Neural progenitor cell (in vitro differentiated cells): ENCODE data around the gene KIRREL3. TPM values are rescaled to one million over a fixed set of nuclear protein-coding genes. Genes with fewer than 3 reads are reported as not detected.

ENCODE experiments used
- DNase-seq: peaks from one replicate; pipeline ENCODE4 v3.0.0-alpha.2; 2016; ENCODE audit warnings: low spot score
- H2AFZ ChIP-seq: fragments of 200-600 bp; sonication (generic); replicated peaks from 2 replicates; pipeline ENCODE4 v1.6.1; 2016; ENCODE audit warnings: antibody characterized with exemption
- H3F3A ChIP-seq: fragments of 200-600 bp; sonication (generic); 2 replicates; pipeline ENCODE4 v1.6.1; 2016; ENCODE audit warnings: antibody characterized with exemption, low read depth
- H3K27ac ChIP-seq: fragments of 200-600 bp; sonication (generic); 2 replicates; pipeline ENCODE4 v1.5.1; 2016; ENCODE audit warnings: mild to moderate bottlenecking
- H3K27me3 ChIP-seq: fragments of 200-600 bp; sonication (generic); 2 replicates; pipeline ENCODE4 v1.6.1; 2016; ENCODE audit warnings: mild to moderate bottlenecking, moderate library complexity
- H3K36me3 ChIP-seq: fragments of 200-600 bp; sonication (generic); 2 replicates; pipeline ENCODE4 v1.5.1; 2016
- H3K4me1 ChIP-seq: fragments of 200-600 bp; sonication (generic); 2 replicates; pipeline ENCODE4 v1.6.1; 2016; ENCODE audit warnings: mixed run types
- H3K4me2 ChIP-seq: fragments of 200-600 bp; sonication (generic); 2 replicates; pipeline ENCODE4 v1.6.1; 2016
- H3K4me3 ChIP-seq: fragments of 200-600 bp; sonication (generic); 2 replicates; pipeline ENCODE4 v1.5.1; 2016
- H3K79me2 ChIP-seq: fragments of 200-600 bp; sonication (generic); 2 replicates; pipeline ENCODE4 v1.6.1; 2016; ENCODE audit warnings: low read depth
- H3K9ac ChIP-seq: fragments of 200-600 bp; sonication (generic); 2 replicates; pipeline ENCODE4 v1.6.1; 2016
- H3K9me3 ChIP-seq: fragments of 200-600 bp; sonication (generic); 2 replicates; pipeline ENCODE4 v1.5.1; 2016; ENCODE audit warnings: low read depth
- H4K20me1 ChIP-seq: fragments of 200-600 bp; sonication (generic); 2 replicates; pipeline ENCODE4 v1.6.1; 2016; ENCODE audit warnings: low read depth
- H3K27ac Mint-ChIP-seq: 3 replicates; pipeline ENCODE4 v1.8.0; 2021; ENCODE audit warnings: mixed read lengths
- H3K27me3 Mint-ChIP-seq: 2 replicates; pipeline ENCODE4 v1.8.0; 2022; ENCODE audit warnings: low read depth, mild to moderate bottlenecking, inconsistent platforms, moderate library complexity, mixed read lengths; ENCODE audit not compliant: insufficient read depth
- H3K36me3 Mint-ChIP-seq: 3 replicates; pipeline ENCODE4 v1.8.0; 2021; ENCODE audit warnings: mixed read lengths
- H3K4me1 Mint-ChIP-seq: 3 replicates; pipeline ENCODE4 v1.8.0; 2021; ENCODE audit warnings: mixed read lengths
- H3K4me3 Mint-ChIP-seq: 3 replicates; pipeline ENCODE4 v1.8.0; 2021; ENCODE audit warnings: mild to moderate bottlenecking, moderate library complexity, mixed read lengths
- H3K9me3 Mint-ChIP-seq: 3 replicates; pipeline ENCODE4 v1.8.0; 2020; ENCODE audit warnings: mixed read lengths
- CTCF ChIP-seq: fragments of 200-600 bp; sonication (generic); IDR thresholded peaks from 2 replicates; pipeline ENCODE4 v1.5.1; 2017; ENCODE audit warnings: antibody characterized with exemption, mild to moderate bottlenecking
- EZH2 ChIP-seq: fragments of 200-600 bp; sonication (generic); IDR thresholded peaks from 2 replicates; pipeline ENCODE4 v1.6.1; 2017; ENCODE audit warnings: antibody characterized with exemption, mild to moderate bottlenecking, moderate library complexity
- EZH2phosphoT487 ChIP-seq: fragments of 200-600 bp; sonication (generic); IDR thresholded peaks from 2 replicates; pipeline ENCODE4 v1.6.1; 2017; ENCODE audit warnings: antibody characterized with exemption
- total RNA-seq: library from RNA; depleted of rRNA; stranded (reverse); fragments of >200 nt; gene quantifications from 2 replicates; pipeline ENCODE4 v1.2.3, GENCODE V29; 2015; ENCODE audit warnings: low replicate concordance

The KIRREL3 gene
- total RNA-seq, 1 donor from 2014 or later, result 1.1 TPM

GRCh38 chr11:126734752-126735151, 265.8 kb downstream of the KIRREL3 start:
- TF ChIP-seq EZH2phosphoT487, result no peak
- no peak for TF ChIP-seq CTCF
- no peak for TF ChIP-seq EZH2
- H3K9me3 Mint-ChIP-seq, result no peaks in the 10 kb centered on the region
- Histone ChIP-seq H3K36me3 (no peaks in the 10 kb centered on the region), H3K9ac (no peak overlapping the region), H3K4me3 (no peak overlapping the region), H4K20me1 (no peaks in the 10 kb centered on the region), H3K4me2 (no peak overlapping the region), H3K4me1 (peaks cover 28% of the 10 kb centered on the region), H3K27ac (no peak overlapping the region), H3K79me2 (no peaks in the 10 kb centered on the region), H3K27me3 (no peaks in the 10 kb centered on the region), H2AFZ (no peak overlapping the region), H3K9me3 (no peaks in the 10 kb centered on the region), H3F3A (peaks cover 4% of the 10 kb centered on the region)
- DNase-seq, result no peak
- H3K27ac Mint-ChIP-seq, result no peak overlapping the region
- H3K4me3 Mint-ChIP-seq, result no peak overlapping the region
- peaks cover 5% of the 10 kb centered on the region for H3K27me3 Mint-ChIP-seq
- H3K36me3 Mint-ChIP-seq, result no peaks in the 10 kb centered on the region
- peaks cover 24% of the 10 kb centered on the region for H3K4me1 Mint-ChIP-seq

GRCh38 chr11:126733685-126734084, 266.9 kb downstream of the KIRREL3 start:
- H3K4me1 Mint-ChIP-seq, result peaks cover 24% of the 10 kb centered on the region
- peaks cover 5% of the 10 kb centered on the region for H3K27me3 Mint-ChIP-seq
- Histone ChIP-seq H3K4me3 (no peak overlapping the region), H3K9ac (no peak overlapping the region), H3K36me3 (no peaks in the 10 kb centered on the region), H4K20me1 (no peaks in the 10 kb centered on the region), H3K27ac (no peak overlapping the region), H3F3A (peaks cover 4% of the 10 kb centered on the region), H2AFZ (no peak overlapping the region), H3K27me3 (no peaks in the 10 kb centered on the region), H3K79me2 (no peaks in the 10 kb centered on the region), H3K4me1 (peaks cover 28% of the 10 kb centered on the region), H3K4me2 (no peak overlapping the region), H3K9me3 (no peaks in the 10 kb centered on the region)
- H3K27ac Mint-ChIP-seq, result no peak overlapping the region
- TF ChIP-seq EZH2phosphoT487, result no peak
- no peak for TF ChIP-seq EZH2
- TF ChIP-seq CTCF, result no peak
- H3K4me3 Mint-ChIP-seq, result no peak overlapping the region
- no peaks in the 10 kb centered on the region for H3K9me3 Mint-ChIP-seq
- H3K36me3 Mint-ChIP-seq, result no peaks in the 10 kb centered on the region
- no peak for DNase-seq

GRCh38 chr11:126732981-126733380, 267.6 kb downstream of the KIRREL3 start:
- Histone ChIP-seq H3K27ac (no peak overlapping the region), H3K4me2 (no peak overlapping the region), H3K79me2 (no peaks in the 10 kb centered on the region), H3K4me3 (no peak overlapping the region), H3K36me3 (no peaks in the 10 kb centered on the region), H3K4me1 (peaks cover 25% of the 10 kb centered on the region), H3K9ac (no peak overlapping the region), H4K20me1 (no peaks in the 10 kb centered on the region), H3K27me3 (no peaks in the 10 kb centered on the region), H3K9me3 (no peaks in the 10 kb centered on the region), H2AFZ (no peak overlapping the region), H3F3A (peaks cover 4% of the 10 kb centered on the region)
- no peak overlapping the region for H3K27ac Mint-ChIP-seq
- H3K27me3 Mint-ChIP-seq, result peaks cover 5% of the 10 kb centered on the region
- H3K4me1 Mint-ChIP-seq, result peaks cover 24% of the 10 kb centered on the region
- no peaks in the 10 kb centered on the region for H3K36me3 Mint-ChIP-seq
- no peak for DNase-seq
- no peak overlapping the region for H3K4me3 Mint-ChIP-seq
- no peak for TF ChIP-seq EZH2phosphoT487
- no peak for TF ChIP-seq EZH2
- H3K9me3 Mint-ChIP-seq, result no peaks in the 10 kb centered on the region

GRCh38 chr11:126731576-126732142, 268.9 kb downstream of the KIRREL3 start:
- peaks cover 6% of the 10 kb centered on the region for H3K27me3 Mint-ChIP-seq
- H3K36me3 Mint-ChIP-seq, result no peaks in the 10 kb centered on the region
- no peaks in the 10 kb centered on the region for H3K9me3 ChIP-seq
- H3K4me1 Mint-ChIP-seq, result peaks cover 20% of the 10 kb centered on the region
- H3F3A ChIP-seq, result peaks cover 4% of the 10 kb centered on the region
- H3K4me2 ChIP-seq, result peak overlapping the region; percentile 54
- H3K27me3 ChIP-seq, result no peaks in the 10 kb centered on the region
- no peak overlapping the region for H2AFZ ChIP-seq
- H3K27ac ChIP-seq, result peak overlapping the region; percentile 11
- H4K20me1 ChIP-seq, result no peaks in the 10 kb centered on the region
- H3K79me2 ChIP-seq, result no peaks in the 10 kb centered on the region
- H3K27ac Mint-ChIP-seq, result no peak overlapping the region
- TF ChIP-seq CTCF (no peak), EZH2phosphoT487 (no peak), EZH2 (no peak)
- H3K9ac ChIP-seq, result no peak overlapping the region
- no peak overlapping the region for H3K4me3 ChIP-seq
- H3K4me1 ChIP-seq, result peaks cover 20% of the 10 kb centered on the region
- peak; percentile 21 for DNase-seq
- H3K9me3 Mint-ChIP-seq, result no peaks in the 10 kb centered on the region
- no peaks in the 10 kb centered on the region for H3K36me3 ChIP-seq
- H3K4me3 Mint-ChIP-seq, result no peak overlapping the region
